GM21381 (cell line): Measurements from ENCODE around the gene HELT.
A peak's percentile ranks its signal among the peaks of the same experiment; 100 is the strongest.
"Not testable (repeated sequence)": the region's sequence is repeated elsewhere in the genome, so short reads cannot be mapped to it uniquely, and the experiment has no call there.

ENCODE experiments used
- ATAC-seq: cut with Tn5 transposase; IDR thresholded peaks from one replicate; pipeline ENCODE4 v1.9.1; 2021; ENCODE audit warnings: mild to moderate bottlenecking, moderate library complexity; ENCODE audit not compliant: unreplicated experiment

HELT gene

GRCh38 chr4:185017964-185018772 lies at the start of gene HELT:
Gene HELT, plus strand, starts transcription at chr4:185018490. Its CDS starts 439 bp downstream, at chr4:185018929.
- no peak for ATAC-seq

- no peak for ATAC-seq
These were observed 49.5 kb upstream of the HELT start for GRCh38 chr4:184968784-184969201.

GRCh38 chr4:184969610-184970009 lies 48.7 kb upstream of the HELT start:
- ATAC-seq: no peak

- no peak for ATAC-seq
These were observed 45.3 kb upstream of the HELT start for GRCh38 chr4:184972991-184973390.

GRCh38 chr4:184976348-184976747 lies 41.9 kb upstream of the HELT start:
- not testable (repeated sequence) for ATAC-seq

- no peak for ATAC-seq
These were observed 40.5 kb upstream of the HELT start for GRCh38 chr4:184977747-184978146.

GRCh38 chr4:184978211-184978610 lies 40.1 kb upstream of the HELT start:
- ATAC-seq: no peak

GRCh38 chr4:184979461-184980124 lies 38.7 kb upstream of the HELT start:
- no peak for ATAC-seq

GRCh38 chr4:184980261-184980660 lies 38.0 kb upstream of the HELT start:
- ATAC-seq: no peak

GRCh38 chr4:184983672-184984356 lies 34.5 kb upstream of the HELT start:
- ATAC-seq: peak; percentile 78

- no peak for ATAC-seq
These were observed 30.7 kb upstream of the HELT start for GRCh38 chr4:184987493-184988031.

- ATAC-seq: no peak
These were observed 29.7 kb upstream of the HELT start for GRCh38 chr4:184988611-184989010.

GRCh38 chr4:184989283-184989682 lies 29.0 kb upstream of the HELT start:
- ATAC-seq: not testable (repeated sequence)

- ATAC-seq: not testable (repeated sequence)
These were observed 28.2 kb upstream of the HELT start for GRCh38 chr4:184990131-184990530.

- ATAC-seq: no peak
These were observed 26.4 kb upstream of the HELT start for GRCh38 chr4:184991860-184992259.

GRCh38 chr4:184992422-184992821 lies 25.9 kb upstream of the HELT start:
- no peak for ATAC-seq

- no peak for ATAC-seq
These were observed 25.0 kb upstream of the HELT start for GRCh38 chr4:184993247-184993646.

- no peak for ATAC-seq
These were observed 24.2 kb upstream of the HELT start for GRCh38 chr4:184994010-184994622.

- no peak for ATAC-seq
These were observed 23.7 kb upstream of the HELT start for GRCh38 chr4:184994623-184995010.

GRCh38 chr4:184997656-184998055 lies 20.6 kb upstream of the HELT start:
- not testable (repeated sequence) for ATAC-seq

GRCh38 chr4:185002784-185003183 lies 15.5 kb upstream of the HELT start:
- ATAC-seq: no peak
